ENCODE data around the gene USP2. TPM values are rescaled to one million over a fixed set of nuclear protein-coding genes. Genes with fewer than 3 reads are reported as not detected.

The USP2 gene
- total RNA-seq, 2 donors from 2014 or later, result 7.9 to 11.6 TPM

GRCh38 chr11:119368121-119369034 lies 13.1 kb downstream of the USP2 start:
- intact Hi-C loops (cut with DNase I), result no loop called here
- H3K4me1 ChIP-seq, result peaks cover 29% of the 10 kb centered on the region
- no peaks in the 10 kb centered on the region for H3K36me3 ChIP-seq
- TF ChIP-seq, protein P1, sequence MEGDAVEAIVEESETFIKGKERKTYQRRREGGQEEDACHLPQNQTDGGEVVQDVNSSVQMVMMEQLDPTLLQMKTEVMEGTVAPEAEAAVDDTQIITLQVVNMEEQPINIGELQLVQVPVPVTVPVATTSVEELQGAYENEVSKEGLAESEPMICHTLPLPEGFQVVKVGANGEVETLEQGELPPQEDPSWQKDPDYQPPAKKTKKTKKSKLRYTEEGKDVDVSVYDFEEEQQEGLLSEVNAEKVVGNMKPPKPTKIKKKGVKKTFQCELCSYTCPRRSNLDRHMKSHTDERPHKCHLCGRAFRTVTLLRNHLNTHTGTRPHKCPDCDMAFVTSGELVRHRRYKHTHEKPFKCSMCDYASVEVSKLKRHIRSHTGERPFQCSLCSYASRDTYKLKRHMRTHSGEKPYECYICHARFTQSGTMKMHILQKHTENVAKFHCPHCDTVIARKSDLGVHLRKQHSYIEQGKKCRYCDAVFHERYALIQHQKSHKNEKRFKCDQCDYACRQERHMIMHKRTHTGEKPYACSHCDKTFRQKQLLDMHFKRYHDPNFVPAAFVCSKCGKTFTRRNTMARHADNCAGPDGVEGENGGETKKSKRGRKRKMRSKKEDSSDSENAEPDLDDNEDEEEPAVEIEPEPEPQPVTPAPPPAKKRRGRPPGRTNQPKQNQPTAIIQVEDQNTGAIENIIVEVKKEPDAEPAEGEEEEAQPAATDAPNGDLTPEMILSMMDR (IDR thresholded peaks at IDR 0.05), result no peak
- H3K4me3 ChIP-seq, result no peak overlapping the region
- DNase-seq, result peak; percentile 89
- H3K27ac ChIP-seq, result peak overlapping the region; percentile 70
- no peaks in the 10 kb centered on the region for H3K27me3 ChIP-seq
- H3K9me3 ChIP-seq, result no peaks in the 10 kb centered on the region
- peak overlapping the region; percentile 48 to 73 for H3K9ac ChIP-seq (ENCODE audit: low read depth in 2 of 2, low read length in 2 of 2)

GRCh38 chr11:119367661-119368120 lies 13.8 kb downstream of the USP2 start:
- intact Hi-C loops (cut with DNase I), result no loop called here
- peak; percentile 49 for DNase-seq

DNA sequence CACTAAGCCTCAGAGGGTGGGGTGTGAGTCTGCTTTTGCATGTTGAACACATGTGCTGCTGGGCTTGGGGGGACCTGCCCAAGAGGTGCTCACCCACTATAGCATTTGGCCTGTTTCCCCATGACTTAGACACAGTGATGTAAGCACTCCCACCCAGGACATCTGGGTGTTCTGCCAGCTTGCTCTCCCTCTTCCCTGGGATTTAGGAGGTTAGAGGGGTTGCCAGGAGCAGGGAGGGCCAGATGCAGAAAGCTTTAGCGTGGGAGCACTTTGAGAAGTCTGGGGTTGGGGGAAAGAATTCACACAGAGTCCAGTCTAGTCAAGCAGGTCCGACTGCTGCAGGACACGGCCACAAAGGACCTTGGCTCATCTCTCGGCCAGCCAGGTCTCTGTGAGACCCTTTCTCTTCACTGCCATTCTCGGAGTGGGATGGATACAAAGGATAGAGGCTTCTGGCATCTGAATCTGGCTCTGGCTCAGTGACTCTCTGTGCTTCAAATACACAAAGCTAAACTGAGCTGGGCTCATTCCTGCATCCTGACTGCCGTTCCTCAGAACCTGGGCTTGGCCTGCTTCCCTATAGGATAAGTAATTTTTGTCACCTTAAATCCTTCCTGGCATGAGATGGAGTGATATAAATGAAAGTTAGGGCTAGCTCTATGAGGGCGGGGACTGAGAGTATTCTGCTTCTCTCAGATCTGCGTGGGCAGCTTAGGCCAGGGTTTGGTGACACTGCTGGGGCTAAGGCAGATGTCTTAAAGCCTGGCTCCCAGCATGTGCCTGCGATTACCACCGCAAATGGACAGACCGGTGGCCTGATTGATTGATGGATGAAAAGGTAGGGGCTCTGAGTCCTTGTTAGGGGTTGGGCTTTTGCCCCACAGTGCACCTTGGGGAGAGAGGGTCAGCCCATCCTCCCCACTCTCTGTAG lies 14.5 kb downstream of the USP2 start:
- TF ChIP-seq, protein P1 (IDR thresholded peaks at IDR 0.05), result no peak
- intact Hi-C loops (cut with DNase I), result no loop called here
- Histone ChIP-seq H3K4me1 (peaks cover 29% of the 10 kb centered on the region), H3K36me3 (no peaks in the 10 kb centered on the region), H3K9ac (ENCODE audit: low read depth in 2 of 2, low read length in 2 of 2) (peak overlapping the region in 1 of 2 donors; percentile 73), H3K4me3 (no peak overlapping the region), H3K27ac (peak overlapping the region; percentile 70), H3K9me3 (no peaks in the 10 kb centered on the region), H3K27me3 (no peaks in the 10 kb centered on the region)
- no peak for DNase-seq

More at GRCh38 chr11:119367661-119368120, 13.8 kb downstream of the USP2 start:
- no peak overlapping the region for H3K4me3 ChIP-seq
- peak overlapping the region; percentile 48 to 73 for H3K9ac ChIP-seq (ENCODE audit: low read depth in 2 of 2, low read length in 2 of 2)
- H3K4me1 ChIP-seq, result peaks cover 29% of the 10 kb centered on the region
- H3K36me3 ChIP-seq, result no peaks in the 10 kb centered on the region
- peak overlapping the region; percentile 70 for H3K27ac ChIP-seq
- no peaks in the 10 kb centered on the region for H3K9me3 ChIP-seq
- TF ChIP-seq, protein P1 (IDR thresholded peaks at IDR 0.05), result no peak
- H3K27me3 ChIP-seq, result no peaks in the 10 kb centered on the region

GRCh38 chr11:119365071-119365591 lies 16.4 kb downstream of the USP2 start:
- H3K27ac ChIP-seq, result peak overlapping the region; percentile 70
- no peaks in the 10 kb centered on the region for H3K9me3 ChIP-seq
- intact Hi-C loops (cut with DNase I), result no loop called here
- TF ChIP-seq, protein P1 (IDR thresholded peaks at IDR 0.05), result no peak
- no peak overlapping the region for H3K4me3 ChIP-seq
- H3K36me3 ChIP-seq, result no peaks in the 10 kb centered on the region
- H3K27me3 ChIP-seq, result no peaks in the 10 kb centered on the region
- no peak for DNase-seq
- H3K9ac ChIP-seq (ENCODE audit: low read depth in 2 of 2, low read length in 2 of 2), result peak overlapping the region; percentile 31 to 40
- peaks cover 21% of the 10 kb centered on the region for H3K4me1 ChIP-seq
